HepG2 (cell line): ENCODE results near the gene TYRP1.

ENCODE experiments used
- HOMEZ ChIP-seq: IDR thresholded peaks from 2 replicates; pipeline ENCODE4 v1.6.1; 2016; ENCODE audit warnings: low read depth
- IKZF5 ChIP-seq: IDR thresholded peaks from 2 replicates; pipeline ENCODE4 v1.6.1; 2018; ENCODE audit warnings: missing genetic modification reagents, mild to moderate bottlenecking, missing compliant biosample characterization
- ZNF24 ChIP-seq: fragments of 450-650 bp; IDR thresholded peaks from 2 replicates; pipeline ENCODE4 v1.6.1; 2017; ENCODE audit warnings: antibody characterized with exemption, mild to moderate bottlenecking
- ZNF263 ChIP-seq: sonication (generic); formaldehyde crosslinking; IDR thresholded peaks from 2 replicates; pipeline ENCODE4 v1.4.0; 2020; ENCODE audit warnings: missing genetic modification reagents
- ZNF800 ChIP-seq: sonication (generic); formaldehyde crosslinking; IDR thresholded peaks from 2 replicates; pipeline ENCODE4 v1.4.0; 2020; ENCODE audit warnings: missing genetic modification reagents

GRCh38 chr9:12735665-12736064 is 42.5 kb downstream of the TYRP1 start:
- no peak for TF ChIP-seq ZNF24
- TF ChIP-seq ZNF800 (CRISPR knock-in tag) = no peak
- no peak for TF ChIP-seq HOMEZ (CRISPR knock-in tag)
- TF ChIP-seq IKZF5 (CRISPR knock-in tag) = no peak
- no peak for TF ChIP-seq ZNF263
